ENCODE measurements around the gene EFNA5.

Gene EFNA5

DNA sequence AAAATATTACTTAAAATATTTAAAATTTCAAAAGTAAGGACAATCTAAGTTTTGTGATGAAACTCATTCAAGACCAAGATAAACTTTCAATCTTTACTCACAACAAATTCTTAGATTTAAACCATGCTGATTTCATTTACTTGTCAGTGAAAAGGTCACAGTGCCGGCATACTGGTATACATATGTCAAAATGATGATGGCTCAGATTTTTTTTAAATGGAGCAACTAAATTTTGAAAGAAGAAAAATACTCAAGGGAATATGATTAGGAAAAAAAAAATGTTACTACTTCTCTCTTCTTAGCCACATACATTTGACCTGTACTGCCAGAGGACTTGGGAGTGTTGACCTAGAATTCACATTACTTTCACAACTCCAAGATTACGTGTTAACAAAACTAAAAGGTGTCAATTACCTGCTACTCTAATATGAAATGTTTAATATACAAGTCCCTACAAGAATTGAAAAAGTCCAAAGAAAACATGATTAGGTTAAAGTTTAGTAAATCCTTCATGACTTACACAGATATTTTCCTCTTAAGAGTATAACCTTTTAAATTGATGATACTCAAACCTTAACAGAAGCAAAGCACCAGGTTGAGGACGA lies 4.6 kb downstream of the EFNA5 start:
- no peak for DNase-seq (ENCODE audit: insufficient read length, low spot score)
- TF ChIP-seq TAF1 (IDR thresholded peaks at IDR 0.05; ENCODE audit: low read depth, low read length): no peak
- no peak for TF ChIP-seq POLR2A (IDR thresholded peaks at IDR 0.05; ENCODE audit: low read depth, low read length)
- no peak for TF ChIP-seq POU2F2 (IDR thresholded peaks at IDR 0.05; ENCODE audit: low read depth, low read length)
- TF ChIP-seq POLR2AphosphoS5 (IDR thresholded peaks at IDR 0.05; ENCODE audit: low read depth, low read length): no peak
- TF ChIP-seq SPI1 (IDR thresholded peaks at IDR 0.05; ENCODE audit: low read depth, low read length): no peak
- TF ChIP-seq PAX5 (IDR thresholded peaks at IDR 0.05; ENCODE audit: insufficient read depth, low read length, severe bottlenecking): no peak
- FAIRE-seq: no peak

DNA sequence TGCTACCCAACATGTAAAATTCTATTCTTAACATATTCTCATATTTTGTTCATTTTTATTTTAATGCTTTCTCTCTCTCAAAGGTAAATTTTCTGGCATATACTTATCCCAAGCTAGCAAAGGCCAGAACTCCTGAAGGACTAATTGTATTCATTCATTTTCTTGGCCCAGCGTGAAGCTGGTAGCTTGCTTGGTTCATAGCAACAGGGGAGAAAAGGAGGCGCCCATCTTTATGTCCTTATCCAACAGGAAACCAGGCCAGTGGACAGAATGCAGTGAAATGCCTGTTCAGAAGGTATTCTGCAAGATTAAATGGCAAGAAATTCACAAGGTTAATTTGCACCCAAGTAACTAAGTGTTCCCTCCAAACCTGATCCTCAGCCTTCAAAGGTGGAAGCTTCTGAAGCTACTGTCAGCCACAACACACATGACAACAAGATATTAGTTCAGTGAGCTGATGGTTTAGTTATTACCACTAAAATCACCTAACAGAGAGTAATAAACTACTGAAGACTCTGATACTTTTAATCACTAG lies 5.6 kb downstream of the EFNA5 start:
- DNase-seq (ENCODE audit: insufficient read length, low spot score) (no peak), FAIRE-seq (no peak)
- no peak for TF ChIP-seq PAX5 (IDR thresholded peaks at IDR 0.05; ENCODE audit: insufficient read depth, low read length, severe bottlenecking)
- TF ChIP-seq TAF1 (IDR thresholded peaks at IDR 0.05; ENCODE audit: low read depth, low read length): no peak
- no peak for TF ChIP-seq POLR2AphosphoS5 (IDR thresholded peaks at IDR 0.05; ENCODE audit: low read depth, low read length)
- no peak for TF ChIP-seq POU2F2 (IDR thresholded peaks at IDR 0.05; ENCODE audit: low read depth, low read length)
- no peak for TF ChIP-seq POLR2A (IDR thresholded peaks at IDR 0.05; ENCODE audit: low read depth, low read length)
- TF ChIP-seq SPI1 (IDR thresholded peaks at IDR 0.05; ENCODE audit: low read depth, low read length): no peak

DNA sequence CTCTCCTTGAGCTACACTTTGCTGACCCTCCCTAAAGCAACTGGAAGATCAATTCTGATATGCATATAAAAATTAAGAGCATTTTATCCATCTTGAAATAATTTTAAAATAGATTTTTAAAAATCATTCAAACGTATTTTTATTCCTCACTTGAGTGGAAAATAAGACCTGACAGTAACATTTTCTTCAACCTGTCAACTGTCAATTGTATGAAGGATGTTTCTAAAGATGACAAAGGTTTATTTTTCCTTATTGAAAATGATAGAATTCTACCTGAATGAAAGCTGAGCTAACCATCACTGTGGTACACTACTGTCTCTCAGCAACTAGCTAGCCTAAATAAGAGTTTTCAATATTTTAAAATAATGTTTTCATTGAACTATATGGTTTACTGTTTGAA lies 7.0 kb downstream of the EFNA5 start:
- TF ChIP-seq POLR2AphosphoS5 (IDR thresholded peaks at IDR 0.05; ENCODE audit: low read depth, low read length) (no peak), TAF1 (IDR thresholded peaks at IDR 0.05; ENCODE audit: low read depth, low read length) (no peak), POLR2A (IDR thresholded peaks at IDR 0.05; ENCODE audit: low read depth, low read length) (no peak), POU2F2 (IDR thresholded peaks at IDR 0.05; ENCODE audit: low read depth, low read length) (no peak), PAX5 (IDR thresholded peaks at IDR 0.05; ENCODE audit: insufficient read depth, low read length, severe bottlenecking) (no peak), SPI1 (IDR thresholded peaks at IDR 0.05; ENCODE audit: low read depth, low read length) (no peak)
- FAIRE-seq (no peak), DNase-seq (ENCODE audit: insufficient read length, low spot score) (no peak)

DNA sequence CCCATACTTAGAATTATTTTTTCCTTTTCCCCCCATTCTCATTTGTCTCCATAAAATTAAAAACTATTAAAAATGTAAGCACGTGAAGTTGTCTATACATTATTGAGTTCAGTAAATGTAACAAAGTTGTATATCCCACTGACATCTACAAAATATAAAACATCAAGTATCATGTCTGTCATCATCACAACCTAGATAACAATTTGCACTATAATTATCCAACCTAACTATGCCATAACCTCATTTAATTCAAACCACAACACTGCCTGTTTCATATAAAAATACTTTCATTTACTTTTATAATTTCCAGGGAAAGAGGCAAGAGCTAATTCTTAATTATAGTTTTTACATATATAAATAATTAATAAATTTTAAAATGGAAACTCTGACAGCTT lies 9.1 kb downstream of the EFNA5 start:
- FAIRE-seq: no peak
- no peak for DNase-seq (ENCODE audit: insufficient read length, low spot score)
- TF ChIP-seq PAX5 (IDR thresholded peaks at IDR 0.05; ENCODE audit: insufficient read depth, low read length, severe bottlenecking): no peak

DNA sequence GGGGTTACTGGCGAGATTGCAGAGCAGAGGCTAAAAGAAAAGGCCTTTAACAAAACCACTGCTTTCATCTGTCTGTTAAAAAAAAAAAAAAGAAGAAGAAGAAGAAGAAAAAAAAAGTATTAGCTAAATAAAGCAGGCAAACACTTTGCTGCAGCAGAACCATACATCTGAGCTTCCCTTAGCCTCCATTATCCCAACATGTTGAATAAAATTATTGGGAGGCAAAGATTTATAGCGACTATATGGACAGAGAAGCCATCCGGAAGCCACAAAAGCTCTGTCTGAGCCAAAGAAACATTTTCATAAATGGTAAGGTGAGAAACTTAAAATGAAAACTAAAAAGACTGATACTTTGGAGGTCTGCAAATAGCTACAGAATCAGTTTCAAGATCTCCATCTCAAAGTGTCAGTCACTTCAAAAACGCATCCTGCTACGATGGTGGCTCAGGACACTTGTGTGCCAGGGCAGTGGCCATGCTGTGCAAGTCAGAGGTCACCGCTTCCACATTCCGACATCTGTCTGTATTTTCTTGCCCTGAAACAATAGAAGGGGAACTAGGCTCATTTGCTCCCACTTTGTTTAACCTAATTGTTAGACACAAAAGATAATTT lies 9.6 kb downstream of the EFNA5 start:
- FAIRE-seq (no peak), DNase-seq (ENCODE audit: insufficient read length, low spot score) (no peak)

DNA sequence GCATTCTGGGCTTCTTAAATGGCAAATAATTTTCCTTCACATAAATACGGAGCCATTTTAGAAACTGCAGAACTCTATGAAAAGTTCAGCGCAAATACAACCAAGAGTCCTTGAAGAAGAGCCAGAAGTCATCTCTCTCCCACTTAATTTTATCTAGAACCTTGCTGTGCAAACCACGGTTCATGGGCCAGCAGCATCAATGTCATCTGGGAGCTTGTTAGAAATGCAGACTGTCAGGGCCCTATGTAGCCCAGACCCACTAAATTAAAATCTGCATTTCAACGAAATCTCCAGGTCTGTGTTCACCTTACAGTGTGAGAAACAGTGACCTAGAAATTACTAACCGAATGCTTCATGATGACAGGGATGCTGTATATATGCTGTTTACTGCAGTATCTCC lies 12.2 kb downstream of the EFNA5 start:
- FAIRE-seq (no peak), DNase-seq (ENCODE audit: insufficient read length, low spot score) (no peak)
- no peak for TF ChIP-seq TAF1 (IDR thresholded peaks at IDR 0.05; ENCODE audit: low read depth, low read length)
- TF ChIP-seq SPI1 (IDR thresholded peaks at IDR 0.05; ENCODE audit: low read depth, low read length): no peak
- TF ChIP-seq POLR2A (IDR thresholded peaks at IDR 0.05; ENCODE audit: low read depth, low read length): no peak
- no peak for TF ChIP-seq POU2F2 (IDR thresholded peaks at IDR 0.05; ENCODE audit: low read depth, low read length)
- no peak for TF ChIP-seq POLR2AphosphoS5 (IDR thresholded peaks at IDR 0.05; ENCODE audit: low read depth, low read length)

More for the DNA sequence above, 9.6 kb downstream of the EFNA5 start:
- TF ChIP-seq POLR2A (IDR thresholded peaks at IDR 0.05; ENCODE audit: low read depth, low read length): no peak
- no peak for TF ChIP-seq PAX5 (IDR thresholded peaks at IDR 0.05; ENCODE audit: insufficient read depth, low read length, severe bottlenecking)
- no peak for TF ChIP-seq TAF1 (IDR thresholded peaks at IDR 0.05; ENCODE audit: low read depth, low read length)
- TF ChIP-seq POU2F2 (IDR thresholded peaks at IDR 0.05; ENCODE audit: low read depth, low read length): no peak
- no peak for TF ChIP-seq POLR2AphosphoS5 (IDR thresholded peaks at IDR 0.05; ENCODE audit: low read depth, low read length)
- TF ChIP-seq SPI1 (IDR thresholded peaks at IDR 0.05; ENCODE audit: low read depth, low read length): no peak

DNA sequence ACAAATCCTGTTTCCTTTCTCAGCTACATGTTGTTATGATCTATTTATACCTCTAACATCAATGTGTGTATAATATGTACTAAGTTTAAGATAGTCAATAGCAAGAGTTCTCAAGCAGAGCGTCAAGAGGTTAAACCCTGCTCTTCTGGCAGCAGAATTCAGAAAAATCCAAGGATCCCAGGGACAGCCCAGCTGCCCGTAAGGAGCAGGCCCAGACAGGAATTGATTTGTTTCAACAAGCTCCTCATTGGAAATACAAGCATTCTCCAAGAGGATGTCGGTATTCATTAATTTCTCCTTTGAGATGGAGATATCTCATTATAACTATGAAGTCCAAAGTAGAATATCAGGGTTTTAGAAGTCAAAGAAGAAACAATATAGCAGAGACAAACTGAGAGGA lies 14.9 kb downstream of the EFNA5 start:
- no peak for TF ChIP-seq SPI1 (IDR thresholded peaks at IDR 0.05; ENCODE audit: low read depth, low read length)
- DNase-seq (ENCODE audit: insufficient read length, low spot score) (no peak), FAIRE-seq (no peak)

DNA sequence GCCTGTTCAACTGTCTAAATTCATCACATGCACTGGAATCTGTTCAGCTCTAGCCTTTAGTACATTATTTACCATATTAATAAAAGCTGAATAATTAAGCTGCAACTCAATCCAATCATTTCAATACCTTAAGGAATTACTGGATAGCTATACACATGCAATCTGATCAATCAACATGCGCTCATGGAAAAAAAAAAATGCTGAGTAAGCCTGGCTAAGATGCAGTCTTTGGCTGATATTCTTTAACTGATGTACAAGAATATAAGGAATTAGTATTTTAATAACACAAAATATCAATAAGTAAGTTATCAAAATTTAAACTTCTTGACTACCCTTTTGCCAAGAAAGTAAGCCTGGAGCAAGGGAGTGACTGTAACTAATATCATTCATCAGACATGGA lies 15.9 kb downstream of the EFNA5 start:
- DNase-seq (ENCODE audit: insufficient read length, low spot score): no peak
- FAIRE-seq: no peak

DNA sequence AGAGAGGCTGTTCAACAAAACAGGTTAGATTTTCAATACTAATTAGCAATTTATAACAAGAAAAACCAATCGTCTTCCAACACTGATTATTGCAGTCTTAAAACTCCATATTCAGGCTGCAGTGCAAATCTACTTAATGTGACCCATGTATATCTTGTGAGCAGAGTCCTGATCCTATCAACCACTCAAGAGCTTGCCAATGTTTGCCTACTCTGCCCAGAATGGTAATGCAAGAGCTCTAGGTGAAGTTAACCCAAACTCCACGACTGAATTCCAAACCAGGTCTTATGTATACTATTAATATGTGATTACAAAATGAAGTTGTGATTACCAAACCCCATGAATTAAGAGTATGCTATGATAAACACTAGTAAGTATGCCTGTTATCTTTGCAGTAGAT lies 17.1 kb downstream of the EFNA5 start:
- FAIRE-seq: no peak
- no peak for DNase-seq (ENCODE audit: insufficient read length, low spot score)
- TF ChIP-seq SPI1 (IDR thresholded peaks at IDR 0.05; ENCODE audit: low read depth, low read length) (no peak), PAX5 (IDR thresholded peaks at IDR 0.05; ENCODE audit: insufficient read depth, low read length, severe bottlenecking) (no peak), POLR2AphosphoS5 (IDR thresholded peaks at IDR 0.05; ENCODE audit: low read depth, low read length) (no peak), POU2F2 (IDR thresholded peaks at IDR 0.05; ENCODE audit: low read depth, low read length) (no peak), POLR2A (IDR thresholded peaks at IDR 0.05; ENCODE audit: low read depth, low read length) (no peak), TAF1 (IDR thresholded peaks at IDR 0.05; ENCODE audit: low read depth, low read length) (no peak)

More for the DNA sequence above, 15.9 kb downstream of the EFNA5 start:
- TF ChIP-seq SPI1 (IDR thresholded peaks at IDR 0.05; ENCODE audit: low read depth, low read length) (no peak), POLR2A (IDR thresholded peaks at IDR 0.05; ENCODE audit: low read depth, low read length) (no peak), POU2F2 (IDR thresholded peaks at IDR 0.05; ENCODE audit: low read depth, low read length) (no peak), POLR2AphosphoS5 (IDR thresholded peaks at IDR 0.05; ENCODE audit: low read depth, low read length) (no peak), TAF1 (IDR thresholded peaks at IDR 0.05; ENCODE audit: low read depth, low read length) (no peak), PAX5 (IDR thresholded peaks at IDR 0.05; ENCODE audit: insufficient read depth, low read length, severe bottlenecking) (no peak)
